Parathyroid adenoma (tissue), 2 donors: ENCODE results near the gene SATB1.

ENCODE experiments used
- H2AFZ ChIP-seq: fragments of 300-600 bp; sonication (generic); one replicate; pipeline ENCODE4 v1.7.0; 2017; ENCODE audit warnings: antibody characterized with exemption, mild to moderate bottlenecking
- H3K27ac ChIP-seq: fragments of 300-600 bp; sonication (generic); one replicate; pipeline ENCODE4 v1.7.0; 2017
- H3K27me3 ChIP-seq: fragments of 300-600 bp; sonication (generic); one replicate; pipeline ENCODE4 v1.7.0; 2017; ENCODE audit warnings: low read length; ENCODE audit not compliant: control insufficient read depth, insufficient read depth
- H3K36me3 ChIP-seq: fragments of 300-600 bp; sonication (generic); one replicate; pipeline ENCODE4 v1.7.0; 2017; ENCODE audit warnings: low read length; ENCODE audit not compliant: control insufficient read depth, insufficient read depth
- H3K4me1 ChIP-seq: fragments of 300-600 bp; sonication (generic); one replicate; pipeline ENCODE4 v1.7.0; 2017; ENCODE audit warnings: control low read depth
- H3K4me2 ChIP-seq: fragments of 300-600 bp; sonication (generic); one replicate; pipeline ENCODE4 v1.7.0; 2017; ENCODE audit warnings: low read length
- H3K4me3 ChIP-seq: fragments of 300-600 bp; sonication (generic); one replicate; pipeline ENCODE4 v1.7.0; 2017; ENCODE audit warnings: low read depth, low read length
- H3K79me2 ChIP-seq: fragments of 300-600 bp; sonication (generic); one replicate; pipeline ENCODE4 v1.7.0; 2017; ENCODE audit warnings: control low read depth
- H3K9ac ChIP-seq: fragments of 300-600 bp; sonication (generic); one replicate; pipeline ENCODE4 v1.7.0; 2017; ENCODE audit warnings: mild to moderate bottlenecking
- H3K9me3 ChIP-seq: fragments of 300-600 bp; sonication (generic); one replicate; pipeline ENCODE4 v1.7.0; 2017; ENCODE audit warnings: low read length; ENCODE audit not compliant: control insufficient read depth
- TF ChIP-seq, protein P1 (sequence below): fragments of 300-600 bp; sonication (generic); IDR thresholded peaks from one replicate; pipeline ENCODE4 v1.7.0; 2017; ENCODE audit warnings: antibody characterized with exemption, mild to moderate bottlenecking
- donor health status: primary hyperparathyroidism.

The SATB1 gene

DNA sequence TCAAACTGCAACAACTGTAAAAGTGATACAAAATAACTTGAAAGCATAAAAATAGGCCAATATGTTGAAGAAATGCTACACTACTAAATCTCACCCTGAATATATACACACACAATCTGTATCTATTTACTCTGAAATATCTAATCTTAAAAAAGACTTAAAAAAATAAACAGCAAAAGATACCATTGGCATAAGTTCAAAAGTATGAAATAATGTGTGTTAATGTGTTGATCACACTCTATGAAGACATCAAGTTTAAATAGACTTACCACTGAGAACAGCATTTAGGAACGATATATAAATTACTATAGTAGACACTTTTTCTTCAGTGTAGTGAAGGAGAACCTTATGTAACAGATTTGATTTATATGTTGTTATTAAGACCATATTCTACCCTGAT, 14.1 kb upstream of the SATB1 start:
- Histone ChIP-seq H3K4me1 (no peaks in the 10 kb centered on the region), H3K27ac (no peak overlapping the region), H3K9me3 (no peaks in the 10 kb centered on the region), H3K27me3 (no peaks in the 10 kb centered on the region), H3K4me2 (no peak overlapping the region), H3K4me3 (no peak overlapping the region), H2AFZ (no peak overlapping the region), H3K79me2 (no peaks in the 10 kb centered on the region), H3K9ac (no peak overlapping the region), H3K36me3 (no peaks in the 10 kb centered on the region)
- TF ChIP-seq, protein P1, sequence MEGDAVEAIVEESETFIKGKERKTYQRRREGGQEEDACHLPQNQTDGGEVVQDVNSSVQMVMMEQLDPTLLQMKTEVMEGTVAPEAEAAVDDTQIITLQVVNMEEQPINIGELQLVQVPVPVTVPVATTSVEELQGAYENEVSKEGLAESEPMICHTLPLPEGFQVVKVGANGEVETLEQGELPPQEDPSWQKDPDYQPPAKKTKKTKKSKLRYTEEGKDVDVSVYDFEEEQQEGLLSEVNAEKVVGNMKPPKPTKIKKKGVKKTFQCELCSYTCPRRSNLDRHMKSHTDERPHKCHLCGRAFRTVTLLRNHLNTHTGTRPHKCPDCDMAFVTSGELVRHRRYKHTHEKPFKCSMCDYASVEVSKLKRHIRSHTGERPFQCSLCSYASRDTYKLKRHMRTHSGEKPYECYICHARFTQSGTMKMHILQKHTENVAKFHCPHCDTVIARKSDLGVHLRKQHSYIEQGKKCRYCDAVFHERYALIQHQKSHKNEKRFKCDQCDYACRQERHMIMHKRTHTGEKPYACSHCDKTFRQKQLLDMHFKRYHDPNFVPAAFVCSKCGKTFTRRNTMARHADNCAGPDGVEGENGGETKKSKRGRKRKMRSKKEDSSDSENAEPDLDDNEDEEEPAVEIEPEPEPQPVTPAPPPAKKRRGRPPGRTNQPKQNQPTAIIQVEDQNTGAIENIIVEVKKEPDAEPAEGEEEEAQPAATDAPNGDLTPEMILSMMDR, result no peak

DNA sequence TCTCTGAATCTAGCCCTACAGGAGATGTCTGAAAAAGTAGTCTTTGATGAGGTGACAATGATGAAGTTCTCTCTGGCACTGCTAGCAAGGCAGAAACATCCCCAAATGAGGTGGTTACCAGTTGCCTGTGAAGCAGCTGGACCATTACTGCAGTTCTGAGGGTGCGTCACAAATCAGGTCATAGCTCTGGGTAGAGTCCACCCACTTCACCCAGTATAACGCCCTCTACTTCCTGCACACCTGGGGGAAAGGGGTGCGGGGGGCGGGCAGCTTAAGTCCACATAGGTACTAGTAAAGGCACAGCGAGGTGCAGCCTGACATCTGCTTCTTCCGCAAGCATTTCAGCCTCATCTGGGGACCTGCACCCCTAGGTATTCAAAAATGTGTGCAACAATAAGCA, 13.4 kb upstream of the SATB1 start:
- Histone ChIP-seq H3K27ac (no peak overlapping the region), H3K9me3 (no peaks in the 10 kb centered on the region), H3K9ac (no peak overlapping the region), H3K4me2 (no peak overlapping the region), H3K36me3 (no peaks in the 10 kb centered on the region), H2AFZ (no peak overlapping the region), H3K27me3 (no peaks in the 10 kb centered on the region), H3K79me2 (no peaks in the 10 kb centered on the region), H3K4me1 (no peaks in the 10 kb centered on the region), H3K4me3 (no peak overlapping the region)
- TF ChIP-seq, protein P1, result no peak

DNA sequence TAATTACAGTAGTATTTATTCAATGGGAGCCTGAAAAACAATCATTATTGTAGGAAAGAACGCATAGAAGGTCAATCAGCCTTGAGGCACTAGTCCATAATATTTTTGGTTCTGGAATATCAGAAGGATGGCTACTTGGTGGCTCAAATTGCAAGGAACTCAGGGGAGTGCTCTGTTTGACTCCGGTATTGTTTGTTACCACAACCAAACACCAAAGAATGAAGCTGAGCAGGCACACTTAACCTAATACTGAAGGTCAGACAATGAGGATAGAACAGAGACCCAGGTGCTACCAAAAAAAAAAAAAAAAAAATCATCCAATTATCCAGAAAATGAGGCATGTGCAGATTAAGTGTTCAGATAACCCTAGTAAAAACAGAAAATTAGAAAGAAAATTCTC, 11.1 kb upstream of the SATB1 start:
- TF ChIP-seq, protein P1, result no peak
- Histone ChIP-seq H3K4me2 (no peak overlapping the region), H3K4me3 (no peak overlapping the region), H3K79me2 (no peaks in the 10 kb centered on the region), H3K9me3 (no peaks in the 10 kb centered on the region), H2AFZ (no peak overlapping the region), H3K27ac (no peak overlapping the region), H3K9ac (no peak overlapping the region), H3K27me3 (no peaks in the 10 kb centered on the region), H3K36me3 (no peaks in the 10 kb centered on the region), H3K4me1 (no peaks in the 10 kb centered on the region)

DNA sequence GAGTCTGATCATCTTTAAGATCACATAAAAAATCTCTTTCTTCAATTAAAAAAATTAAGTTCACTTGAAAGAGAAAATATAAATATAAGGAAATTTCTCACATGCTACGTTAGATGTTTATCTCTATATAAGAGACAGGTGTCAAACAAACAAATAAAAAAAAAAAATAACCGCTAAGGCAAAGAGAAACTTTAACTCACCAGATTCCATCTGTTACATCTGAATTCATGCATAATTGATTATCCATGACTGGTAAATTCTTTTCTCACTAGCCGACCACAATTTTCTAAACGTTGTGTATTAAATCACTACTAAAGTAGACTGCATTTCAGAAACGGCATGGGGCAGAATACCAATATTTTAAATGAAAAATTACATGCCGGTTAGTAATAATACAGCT, 9.6 kb upstream of the SATB1 start:
- H2AFZ ChIP-seq, result no peak overlapping the region
- H3K9ac ChIP-seq, result no peak overlapping the region
- H3K79me2 ChIP-seq, result no peaks in the 10 kb centered on the region
- TF ChIP-seq, protein P1, result no peak
- H3K4me1 ChIP-seq, result no peaks in the 10 kb centered on the region
- no peak overlapping the region for H3K4me2 ChIP-seq
- H3K27me3 ChIP-seq, result no peaks in the 10 kb centered on the region
- H3K27ac ChIP-seq, result no peak overlapping the region
- no peaks in the 10 kb centered on the region for H3K36me3 ChIP-seq
- no peaks in the 10 kb centered on the region for H3K9me3 ChIP-seq
- H3K4me3 ChIP-seq, result no peak overlapping the region

DNA sequence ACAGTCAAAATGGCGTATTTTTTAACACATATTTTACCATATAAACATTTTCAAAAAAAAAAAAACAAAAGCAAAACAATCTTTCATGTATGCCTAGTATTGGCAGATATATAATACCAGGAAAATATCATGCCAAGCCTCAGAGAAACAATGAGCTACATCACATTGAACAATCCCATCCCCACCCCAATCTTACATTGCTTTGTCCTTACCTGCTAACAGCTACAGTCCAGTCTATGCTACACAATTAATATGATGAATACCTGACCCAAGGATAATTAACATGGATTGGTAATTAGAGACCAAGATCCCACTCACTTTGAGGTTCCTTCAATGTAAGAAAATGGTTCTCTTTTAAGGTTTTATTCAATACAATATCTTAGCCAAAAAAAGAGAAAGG, 7.6 kb upstream of the SATB1 start:
- Histone ChIP-seq H3K9ac (no peak overlapping the region), H3K36me3 (no peaks in the 10 kb centered on the region), H3K27me3 (no peaks in the 10 kb centered on the region), H3K4me3 (no peak overlapping the region), H3K9me3 (no peaks in the 10 kb centered on the region), H3K4me2 (no peak overlapping the region), H3K27ac (no peak overlapping the region), H3K79me2 (no peaks in the 10 kb centered on the region), H2AFZ (no peak overlapping the region), H3K4me1 (no peaks in the 10 kb centered on the region)
- TF ChIP-seq, protein P1, result no peak
